DOHH2 (cell line): Measurements from ENCODE around the gene SSBP3.

Experiments used
- H3F3A ChIP-seq: fragments of 200-600 bp; sonication (generic), shearing (Covaris generic); 2 replicates; pipeline ENCODE4 v1.6.0; 2016; ENCODE audit warnings: antibody characterized with exemption, mild to moderate bottlenecking; ENCODE audit not compliant: control insufficient read depth, insufficient read depth
- H3K27ac ChIP-seq: fragments of 200-600 bp; sonication (generic); 2 replicates; pipeline ENCODE4 v1.5.1; 2014; ENCODE audit warnings: low read depth, mild to moderate bottlenecking, low read length, moderate library complexity
- H3K27me3 ChIP-seq: fragments of 200-600 bp; sonication (generic); 2 replicates; pipeline ENCODE4 v1.6.1; 2014; ENCODE audit warnings: mild to moderate bottlenecking, low read length, mixed read lengths; ENCODE audit not compliant: control insufficient read depth
- H3K36me3 ChIP-seq: fragments of 200-600 bp; sonication (generic); 2 replicates; pipeline ENCODE4 v1.6.1; 2014; ENCODE audit warnings: mild to moderate bottlenecking, low read length, moderate library complexity, mixed read lengths; ENCODE audit not compliant: control insufficient read depth
- H3K4me1 ChIP-seq: fragments of 200-600 bp; sonication (generic); 2 replicates; pipeline ENCODE4 v1.6.1; 2014; ENCODE audit warnings: mild to moderate bottlenecking, low read length, mixed read lengths; ENCODE audit not compliant: control insufficient read depth
- H3K4me2 ChIP-seq: fragments of 200-600 bp; sonication (generic); 2 replicates; pipeline ENCODE4 v1.6.0; 2014; ENCODE audit warnings: mild to moderate bottlenecking, low read length, moderate library complexity
- H3K4me3 ChIP-seq: fragments of 200-600 bp; sonication (generic); 2 replicates; pipeline ENCODE4 v1.5.1; 2014; ENCODE audit warnings: mild to moderate bottlenecking, low read length, mixed read lengths
- H3K79me2 ChIP-seq: fragments of 200-600 bp; sonication (generic); 2 replicates; pipeline ENCODE4 v1.6.1; 2014; ENCODE audit warnings: mild to moderate bottlenecking, low read length, mixed read lengths; ENCODE audit not compliant: control insufficient read depth
- H3K9me2 ChIP-seq: fragments of 200-600 bp; sonication (generic); replicated peaks from 2 replicates; pipeline ENCODE4 v1.6.1; 2014; ENCODE audit warnings: mild to moderate bottlenecking, low read length, mixed read lengths; ENCODE audit not compliant: control insufficient read depth
- H3K9me3 ChIP-seq: fragments of 200-600 bp; sonication (generic); 2 replicates; pipeline ENCODE4 v1.6.1; 2014; ENCODE audit warnings: antibody characterized with exemption, low read length, mixed read lengths; ENCODE audit not compliant: control insufficient read depth, insufficient read depth
- H4K20me1 ChIP-seq: fragments of 200-600 bp; sonication (generic); 2 replicates; pipeline ENCODE4 v1.6.0; 2014; ENCODE audit warnings: low read depth, mild to moderate bottlenecking, antibody characterized with exemption, low read length, moderate library complexity; ENCODE audit not compliant: control insufficient read depth, insufficient read depth
- EZH2phosphoT487 ChIP-seq: fragments of 200-600 bp; sonication (generic); IDR thresholded peaks from 2 replicates; pipeline ENCODE4 v1.6.1; 2017; ENCODE audit warnings: borderline replicate concordance, mild to moderate bottlenecking, antibody characterized with exemption, low read length, moderate library complexity, mixed read lengths
- TF ChIP-seq, protein P1 (sequence below): fragments of 200-600 bp; sonication (generic); IDR thresholded peaks from one replicate; pipeline ENCODE4 v1.5.1; 2014; ENCODE audit warnings: antibody characterized with exemption, mild to moderate bottlenecking, low read depth, low read length; ENCODE audit not compliant: poor library complexity, severe bottlenecking

Gene SSBP3

DNA sequence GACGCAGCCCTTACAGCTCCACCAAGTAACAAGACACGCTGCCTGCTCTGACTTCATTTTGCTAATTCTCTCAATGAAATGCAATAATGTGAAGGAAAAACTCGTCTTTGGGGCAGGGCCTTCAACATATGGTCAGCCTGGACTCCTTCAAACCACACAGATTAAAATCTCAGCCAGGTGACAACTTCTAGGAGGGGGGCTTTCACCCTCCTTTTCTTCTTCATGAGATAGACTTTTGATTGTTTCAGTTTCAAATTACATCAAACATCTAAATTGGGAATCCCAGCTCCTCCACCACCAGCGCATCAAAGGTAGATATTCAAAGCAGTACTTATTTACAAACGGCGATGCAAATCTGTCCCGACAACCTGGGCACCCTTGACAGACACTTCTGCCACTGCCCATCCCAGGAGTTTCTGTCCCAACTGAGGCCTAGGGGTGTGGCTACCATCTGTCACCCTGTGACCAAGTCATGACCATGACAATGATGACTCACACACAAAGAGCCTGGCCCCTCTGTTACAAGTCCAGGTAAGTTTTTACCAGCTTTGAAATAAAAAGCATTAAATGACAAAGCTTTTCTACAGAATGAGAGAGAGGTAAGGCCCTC, 29.7 kb downstream of the SSBP3 start:
- H3K4me2 ChIP-seq: peak overlapping the region; percentile 74
- H3K36me3 ChIP-seq: no peaks in the 10 kb centered on the region; the same call in 1 of the 2 replicates
- H3K9me2 ChIP-seq: no peaks in the 10 kb centered on the region
- H3K4me3 ChIP-seq: peak overlapping the region; percentile 72
- H3K79me2 ChIP-seq: peaks cover 44% of the 10 kb centered on the region
- 0 out of 2 replicates have a peak, but pooled peaks cover 5% of the 10 kb centered on the region for H3F3A ChIP-seq
- TF ChIP-seq, protein P1, sequence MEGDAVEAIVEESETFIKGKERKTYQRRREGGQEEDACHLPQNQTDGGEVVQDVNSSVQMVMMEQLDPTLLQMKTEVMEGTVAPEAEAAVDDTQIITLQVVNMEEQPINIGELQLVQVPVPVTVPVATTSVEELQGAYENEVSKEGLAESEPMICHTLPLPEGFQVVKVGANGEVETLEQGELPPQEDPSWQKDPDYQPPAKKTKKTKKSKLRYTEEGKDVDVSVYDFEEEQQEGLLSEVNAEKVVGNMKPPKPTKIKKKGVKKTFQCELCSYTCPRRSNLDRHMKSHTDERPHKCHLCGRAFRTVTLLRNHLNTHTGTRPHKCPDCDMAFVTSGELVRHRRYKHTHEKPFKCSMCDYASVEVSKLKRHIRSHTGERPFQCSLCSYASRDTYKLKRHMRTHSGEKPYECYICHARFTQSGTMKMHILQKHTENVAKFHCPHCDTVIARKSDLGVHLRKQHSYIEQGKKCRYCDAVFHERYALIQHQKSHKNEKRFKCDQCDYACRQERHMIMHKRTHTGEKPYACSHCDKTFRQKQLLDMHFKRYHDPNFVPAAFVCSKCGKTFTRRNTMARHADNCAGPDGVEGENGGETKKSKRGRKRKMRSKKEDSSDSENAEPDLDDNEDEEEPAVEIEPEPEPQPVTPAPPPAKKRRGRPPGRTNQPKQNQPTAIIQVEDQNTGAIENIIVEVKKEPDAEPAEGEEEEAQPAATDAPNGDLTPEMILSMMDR: no peak
- no peak for TF ChIP-seq EZH2phosphoT487
- no peaks in the 10 kb centered on the region for H4K20me1 ChIP-seq
- peak overlapping the region; percentile 90 for H3K27ac ChIP-seq
- no peaks in the 10 kb centered on the region for H3K27me3 ChIP-seq
- H3K9me3 ChIP-seq: no peaks in the 10 kb centered on the region
- H3K4me1 ChIP-seq: peaks cover 73% of the 10 kb centered on the region

DNA sequence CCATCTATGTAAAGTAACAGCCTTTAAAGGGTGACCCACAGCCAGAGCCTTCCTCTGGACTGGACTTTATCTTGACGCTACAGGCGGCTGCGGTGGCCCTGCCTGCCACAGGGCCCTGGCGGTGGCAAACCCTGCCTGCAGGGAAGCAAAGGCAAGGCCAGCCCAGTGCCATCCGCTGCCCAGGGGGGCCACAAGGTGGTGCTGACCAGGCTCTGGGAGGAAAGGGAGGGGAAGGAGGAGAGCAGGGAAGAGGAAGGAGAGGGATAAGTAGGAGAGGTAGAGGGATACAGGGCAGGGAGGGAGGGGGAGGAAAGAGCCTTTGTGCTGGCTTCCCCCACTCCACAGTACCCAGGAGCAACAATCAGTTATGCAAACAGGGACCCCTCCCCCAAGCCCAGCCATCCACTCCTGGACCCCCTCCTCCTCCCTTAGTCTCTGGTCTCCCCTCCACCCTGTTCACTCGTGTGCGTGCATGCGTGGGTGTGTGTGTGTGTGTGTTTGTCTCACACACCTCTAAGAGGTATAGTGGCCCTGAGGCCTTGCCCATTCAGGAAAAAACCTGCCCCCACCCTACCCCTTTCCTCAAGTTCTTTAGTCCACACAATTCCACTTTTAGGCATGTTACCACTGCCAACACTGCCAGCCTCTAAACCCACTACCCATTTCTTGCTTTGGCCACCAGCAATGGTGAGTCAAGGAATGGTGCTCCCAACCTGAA, 30.3 kb downstream of the SSBP3 start:
- H3F3A ChIP-seq: 0 out of 2 replicates have a peak, but pooled peaks cover 5% of the 10 kb centered on the region
- peak overlapping the region; percentile 72 for H3K4me3 ChIP-seq
- no peaks in the 10 kb centered on the region for H3K9me2 ChIP-seq
- no peaks in the 10 kb centered on the region; the same call in 1 of the 2 replicates for H3K36me3 ChIP-seq
- H3K9me3 ChIP-seq: no peaks in the 10 kb centered on the region
- H4K20me1 ChIP-seq: no peaks in the 10 kb centered on the region
- no peaks in the 10 kb centered on the region for H3K27me3 ChIP-seq
- peaks cover 71% of the 10 kb centered on the region for H3K4me1 ChIP-seq
- H3K4me2 ChIP-seq: peak overlapping the region; percentile 74
- peaks cover 44% of the 10 kb centered on the region for H3K79me2 ChIP-seq
- no peak for TF ChIP-seq EZH2phosphoT487
- TF ChIP-seq, protein P1: peak; percentile 18
- peak overlapping the region; percentile 90 for H3K27ac ChIP-seq

DNA sequence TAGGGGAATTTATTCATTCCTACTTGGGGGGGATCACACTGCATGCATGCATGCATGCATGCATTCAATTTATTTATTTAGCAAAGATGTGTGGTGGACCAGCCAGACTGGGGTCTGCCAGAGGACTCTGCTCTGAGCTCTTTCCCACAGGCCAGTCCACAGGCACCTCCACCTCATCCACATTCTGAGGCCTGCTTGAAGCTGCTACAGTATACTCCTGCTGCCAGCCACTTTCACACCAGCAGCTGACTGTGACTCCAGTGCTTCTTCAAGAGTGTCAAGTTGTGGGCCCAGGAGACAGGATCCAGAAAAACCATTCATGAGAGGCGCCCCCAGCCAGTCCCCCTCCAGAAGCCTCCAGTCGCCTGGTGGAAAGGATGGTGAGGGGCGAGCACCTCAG, 30.9 kb downstream of the SSBP3 start:
- Histone ChIP-seq H3K79me2 (peaks cover 44% of the 10 kb centered on the region), H3K4me2 (peak overlapping the region; percentile 74), H3K36me3 (no peaks in the 10 kb centered on the region; the same call in 1 of the 2 replicates), H3K27me3 (no peaks in the 10 kb centered on the region), H4K20me1 (no peaks in the 10 kb centered on the region), H3K9me2 (no peaks in the 10 kb centered on the region), H3K9me3 (no peaks in the 10 kb centered on the region), H3K4me1 (peaks cover 71% of the 10 kb centered on the region), H3K27ac (peak overlapping the region; percentile 90), H3K4me3 (peak overlapping the region; percentile 72), H3F3A (0 out of 2 replicates have a peak, but pooled peaks cover 5% of the 10 kb centered on the region)
- TF ChIP-seq, protein P1: no peak
- no peak for TF ChIP-seq EZH2phosphoT487
